ENCODE measurements around the gene PLPP2.

Gene PLPP2

GRCh38 chr19:294341-294945 lies 3.2 kb upstream of the PLPP2 start:
- Histone ChIP-seq H3K36me3 (ENCODE audit: control insufficient read depth in 5 of 5, insufficient read depth in 5 of 5, low read length in 5 of 5) (no peaks in the 10 kb centered on the region), H3K27ac (ENCODE audit: low read depth, low read length) (no peak overlapping the region), H3K9me3 (ENCODE audit: control insufficient read depth in 5 of 5, low read length in 5 of 5) (no peaks in the 10 kb centered on the region), H3K9ac (ENCODE audit: low read length in 5 of 5) (no peak overlapping the region), H3K4me1 (ENCODE audit: control insufficient read depth in 5 of 5, insufficient read depth in 5 of 5, low read length in 5 of 5) (peaks cover 0 to 41% (median 30%) of the 10 kb centered on the region in 5 donors), H3K27me3 (ENCODE audit: control insufficient read depth in 5 of 5, insufficient read depth in 4 of 5, low read length in 5 of 5) (peaks cover 40 to 48% (median 45%) of the 10 kb centered on the region in 5 donors), H3K4me3 (ENCODE audit: low read depth in 1 of 5, low read length in 5 of 5) (peak overlapping the region in 1 of 5 donors; percentile 26)

- H3K4me3 ChIP-seq (ENCODE audit: low read depth in 1 of 5, low read length in 5 of 5) = no peak overlapping the region
- H3K9me3 ChIP-seq (ENCODE audit: control insufficient read depth in 5 of 5, low read length in 5 of 5) = no peaks in the 10 kb centered on the region
- no peak overlapping the region for H3K27ac ChIP-seq (ENCODE audit: low read depth, low read length)
- no peak overlapping the region for H3K9ac ChIP-seq (ENCODE audit: low read length in 5 of 5)
- H3K4me1 ChIP-seq (ENCODE audit: control insufficient read depth in 5 of 5, insufficient read depth in 5 of 5, low read length in 5 of 5) = peaks cover 0 to 41% (median 30%) of the 10 kb centered on the region in 5 donors
- H3K36me3 ChIP-seq (ENCODE audit: control insufficient read depth in 5 of 5, insufficient read depth in 5 of 5, low read length in 5 of 5) = no peaks in the 10 kb centered on the region
- peaks cover 40 to 51% (median 46%) of the 10 kb centered on the region in 5 donors for H3K27me3 ChIP-seq (ENCODE audit: control insufficient read depth in 5 of 5, insufficient read depth in 4 of 5, low read length in 5 of 5)
Observed at GRCh38 chr19:293436-294110, 2.4 kb upstream of the PLPP2 start.

DNA sequence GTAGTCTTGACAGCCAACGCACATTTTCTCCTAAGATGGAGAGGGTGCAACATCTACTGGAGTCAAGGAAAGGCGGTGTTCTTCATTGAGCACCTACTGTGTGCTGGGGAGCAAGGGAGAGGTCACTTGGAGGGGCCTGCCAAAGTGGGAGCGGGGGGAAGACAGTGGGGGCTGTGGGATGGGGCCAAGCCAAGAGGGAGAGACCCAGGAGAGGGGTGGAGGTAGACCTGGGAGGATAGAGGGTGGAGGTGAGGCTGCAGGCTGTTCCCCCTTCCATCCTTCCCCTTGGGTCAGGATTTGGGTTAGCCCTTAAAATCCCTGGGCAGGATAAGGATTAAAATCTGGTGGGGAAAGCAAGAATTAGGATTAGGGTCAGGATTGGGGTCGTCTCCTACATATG lies 1.7 kb upstream of the PLPP2 start:
- Histone ChIP-seq H3K4me3 (ENCODE audit: low read depth in 1 of 5, low read length in 5 of 5) (no peak overlapping the region), H3K9me3 (ENCODE audit: control insufficient read depth in 5 of 5, low read length in 5 of 5) (no peaks in the 10 kb centered on the region), H3K36me3 (ENCODE audit: control insufficient read depth in 5 of 5, insufficient read depth in 5 of 5, low read length in 5 of 5) (no peaks in the 10 kb centered on the region), H3K27ac (ENCODE audit: low read depth, low read length) (no peak overlapping the region), H3K27me3 (ENCODE audit: control insufficient read depth in 5 of 5, insufficient read depth in 4 of 5, low read length in 5 of 5) (peaks cover 40 to 52% (median 46%) of the 10 kb centered on the region in 5 donors), H3K4me1 (ENCODE audit: control insufficient read depth in 5 of 5, insufficient read depth in 5 of 5, low read length in 5 of 5) (peaks cover 0 to 41% (median 30%) of the 10 kb centered on the region in 5 donors), H3K9ac (ENCODE audit: low read length in 5 of 5) (no peak overlapping the region)

- H3K4me3 ChIP-seq (ENCODE audit: low read depth in 1 of 5, low read length in 5 of 5) = no peak overlapping the region
- H3K27me3 ChIP-seq (ENCODE audit: control insufficient read depth in 5 of 5, insufficient read depth in 4 of 5, low read length in 5 of 5) = peaks cover 40 to 52% (median 46%) of the 10 kb centered on the region in 5 donors
- no peak overlapping the region for H3K27ac ChIP-seq (ENCODE audit: low read depth, low read length)
Observed at GRCh38 chr19:292281-292884, 1.2 kb upstream of the PLPP2 start.

GRCh38 chr19:291561-292280 lies 518 bp upstream of the PLPP2 start:
- peaks cover 40 to 54% (median 46%) of the 10 kb centered on the region in 5 donors for H3K27me3 ChIP-seq (ENCODE audit: control insufficient read depth in 5 of 5, insufficient read depth in 4 of 5, low read length in 5 of 5)
- H3K9ac ChIP-seq (ENCODE audit: low read length in 5 of 5) = no peak overlapping the region

More at GRCh38 chr19:292281-292884, 1.2 kb upstream of the PLPP2 start:
- H3K36me3 ChIP-seq (ENCODE audit: control insufficient read depth in 5 of 5, insufficient read depth in 5 of 5, low read length in 5 of 5) = no peaks in the 10 kb centered on the region
- no peaks in the 10 kb centered on the region for H3K9me3 ChIP-seq (ENCODE audit: control insufficient read depth in 5 of 5, low read length in 5 of 5)
- H3K9ac ChIP-seq (ENCODE audit: low read length in 5 of 5) = no peak overlapping the region
- H3K4me1 ChIP-seq (ENCODE audit: control insufficient read depth in 5 of 5, insufficient read depth in 5 of 5, low read length in 5 of 5) = peaks cover 0 to 41% (median 30%) of the 10 kb centered on the region in 5 donors

GRCh38 chr19:290372-291005 lies 714 bp downstream of the PLPP2 start:
- no peak overlapping the region for H3K27ac ChIP-seq (ENCODE audit: low read depth, low read length)
- no peaks in the 10 kb centered on the region for H3K9me3 ChIP-seq (ENCODE audit: control insufficient read depth in 5 of 5, low read length in 5 of 5)
- H3K9ac ChIP-seq (ENCODE audit: low read length in 5 of 5) = no peak overlapping the region
- peaks cover 40 to 54% (median 46%) of the 10 kb centered on the region in 5 donors for H3K27me3 ChIP-seq (ENCODE audit: control insufficient read depth in 5 of 5, insufficient read depth in 4 of 5, low read length in 5 of 5)
- H3K4me1 ChIP-seq (ENCODE audit: control insufficient read depth in 5 of 5, insufficient read depth in 5 of 5, low read length in 5 of 5) = peaks cover 0 to 30% (median 21%) of the 10 kb centered on the region in 5 donors
- H3K36me3 ChIP-seq (ENCODE audit: control insufficient read depth in 5 of 5, insufficient read depth in 5 of 5, low read length in 5 of 5) = no peaks in the 10 kb centered on the region
- H3K4me3 ChIP-seq (ENCODE audit: low read depth in 1 of 5, low read length in 5 of 5) = peak overlapping the region in 2 of 5 donors; percentile 49 to 58

More at GRCh38 chr19:291561-292280, 518 bp upstream of the PLPP2 start:
- Histone ChIP-seq H3K27ac (ENCODE audit: low read depth, low read length) (no peak overlapping the region), H3K36me3 (ENCODE audit: control insufficient read depth in 5 of 5, insufficient read depth in 5 of 5, low read length in 5 of 5) (no peaks in the 10 kb centered on the region), H3K4me1 (ENCODE audit: control insufficient read depth in 5 of 5, insufficient read depth in 5 of 5, low read length in 5 of 5) (peaks cover 0 to 41% (median 30%) of the 10 kb centered on the region in 5 donors), H3K4me3 (ENCODE audit: low read depth in 1 of 5, low read length in 5 of 5) (no peak overlapping the region), H3K9me3 (ENCODE audit: control insufficient read depth in 5 of 5, low read length in 5 of 5) (no peaks in the 10 kb centered on the region)

DNA sequence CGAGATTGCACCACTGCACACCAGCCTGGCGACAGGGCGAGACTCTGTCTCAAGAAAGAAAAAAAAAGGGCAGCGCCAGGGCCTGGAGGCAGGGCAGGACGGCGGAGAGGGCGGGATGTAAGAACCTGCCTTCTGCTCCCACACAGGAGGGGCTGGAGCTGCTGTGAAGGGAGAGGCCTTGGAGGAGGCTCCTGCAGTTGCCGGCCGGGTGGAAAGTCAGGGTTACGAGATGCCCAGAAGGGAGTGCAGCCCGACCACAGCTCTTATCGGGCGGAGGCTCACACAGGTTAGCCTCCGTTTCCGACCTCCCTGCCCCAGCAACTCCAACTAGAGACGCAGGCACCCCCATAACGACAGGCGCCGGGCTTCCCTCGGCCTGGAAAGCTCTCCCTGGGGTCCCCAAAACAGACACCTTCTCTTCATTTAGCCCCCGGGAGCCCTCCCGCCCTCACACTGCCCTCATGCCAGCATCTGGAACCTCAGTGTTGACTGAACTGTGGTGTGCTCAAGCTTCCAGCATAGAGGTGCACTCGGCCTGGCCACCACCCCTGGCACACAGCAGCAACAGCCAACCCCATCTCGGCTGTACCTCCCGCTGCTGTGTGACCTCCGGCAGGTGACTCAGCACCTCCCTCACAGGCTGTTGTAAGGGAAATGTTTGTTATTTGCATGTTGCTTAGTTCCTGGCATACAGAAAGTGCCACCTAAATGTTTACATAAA lies 1.4 kb downstream of the PLPP2 start:
- Histone ChIP-seq H3K36me3 (ENCODE audit: control insufficient read depth in 5 of 5, insufficient read depth in 5 of 5, low read length in 5 of 5) (no peaks in the 10 kb centered on the region), H3K27me3 (ENCODE audit: control insufficient read depth in 5 of 5, insufficient read depth in 4 of 5, low read length in 5 of 5) (peaks cover 40 to 53% (median 42%) of the 10 kb centered on the region in 5 donors), H3K27ac (ENCODE audit: low read depth, low read length) (no peak overlapping the region), H3K4me1 (ENCODE audit: control insufficient read depth in 5 of 5, insufficient read depth in 5 of 5, low read length in 5 of 5) (peaks cover 0 to 23% (median 15%) of the 10 kb centered on the region in 5 donors), H3K4me3 (ENCODE audit: low read depth in 1 of 5, low read length in 5 of 5) (no peak overlapping the region), H3K9me3 (ENCODE audit: control insufficient read depth in 5 of 5, low read length in 5 of 5) (no peaks in the 10 kb centered on the region), H3K9ac (ENCODE audit: low read length in 5 of 5) (no peak overlapping the region)

DNA sequence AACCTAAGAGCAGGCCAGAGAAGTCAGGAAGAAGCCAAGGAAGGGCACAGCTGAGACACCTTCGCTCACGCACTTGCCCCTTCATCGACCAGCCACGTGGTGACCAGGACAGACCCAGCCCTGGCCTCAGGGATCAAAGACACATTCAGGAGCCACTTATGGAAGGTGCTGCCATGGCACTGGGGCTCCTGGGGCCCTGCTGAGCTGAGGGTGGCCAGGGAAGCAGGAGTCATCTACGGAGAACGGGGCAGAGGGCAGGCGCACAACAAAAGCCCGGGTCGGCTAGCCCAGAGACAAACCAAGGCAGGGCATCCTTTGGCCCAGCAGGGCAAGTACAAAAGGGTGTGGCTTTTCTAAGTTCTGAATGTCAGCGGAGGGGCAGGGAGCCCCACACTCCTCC lies 2.3 kb downstream of the PLPP2 start:
- Histone ChIP-seq H3K27ac (ENCODE audit: low read depth, low read length) (no peak overlapping the region), H3K4me1 (ENCODE audit: control insufficient read depth in 5 of 5, insufficient read depth in 5 of 5, low read length in 5 of 5) (peaks cover 0 to 16% (median 8%) of the 10 kb centered on the region in 5 donors), H3K36me3 (ENCODE audit: control insufficient read depth in 5 of 5, insufficient read depth in 5 of 5, low read length in 5 of 5) (no peaks in the 10 kb centered on the region), H3K9ac (ENCODE audit: low read length in 5 of 5) (no peak overlapping the region), H3K4me3 (ENCODE audit: low read depth in 1 of 5, low read length in 5 of 5) (no peak overlapping the region), H3K9me3 (ENCODE audit: control insufficient read depth in 5 of 5, low read length in 5 of 5) (no peaks in the 10 kb centered on the region), H3K27me3 (ENCODE audit: control insufficient read depth in 5 of 5, insufficient read depth in 4 of 5, low read length in 5 of 5) (peaks cover 32 to 44% (median 33%) of the 10 kb centered on the region in 5 donors)

DNA sequence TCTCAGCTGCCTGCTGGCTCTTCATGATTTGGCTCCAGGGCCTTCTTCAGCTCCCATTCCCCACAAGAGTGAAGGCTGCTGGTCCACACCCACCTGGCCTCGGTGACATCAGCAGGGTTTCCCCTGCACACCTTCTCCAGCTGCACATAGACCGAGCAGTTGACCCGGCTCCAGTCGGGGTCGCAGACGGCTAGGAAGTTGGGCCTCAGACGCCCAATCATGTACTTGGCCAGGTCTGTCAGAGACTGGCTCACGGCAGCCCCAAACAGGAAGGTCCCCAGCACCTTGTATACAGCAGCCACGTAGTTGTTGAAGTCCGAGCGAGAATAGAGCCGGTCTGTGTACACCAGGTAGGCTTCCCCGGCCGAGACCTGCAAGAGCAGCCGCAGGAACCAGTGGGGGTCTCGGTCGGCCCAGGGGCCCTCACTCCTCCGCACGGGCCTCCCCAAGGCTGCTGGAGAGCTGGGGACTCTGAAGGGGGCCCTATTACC lies 3.8 kb downstream of the PLPP2 start:
- no peak overlapping the region for H3K9ac ChIP-seq (ENCODE audit: low read length in 5 of 5)
- peaks cover 18 to 29% (median 21%) of the 10 kb centered on the region in 5 donors for H3K27me3 ChIP-seq (ENCODE audit: control insufficient read depth in 5 of 5, insufficient read depth in 4 of 5, low read length in 5 of 5)
- peaks cover 0 to 16% (median 8%) of the 10 kb centered on the region in 5 donors for H3K4me1 ChIP-seq (ENCODE audit: control insufficient read depth in 5 of 5, insufficient read depth in 5 of 5, low read length in 5 of 5)
- no peak overlapping the region for H3K27ac ChIP-seq (ENCODE audit: low read depth, low read length)
- H3K36me3 ChIP-seq (ENCODE audit: control insufficient read depth in 5 of 5, insufficient read depth in 5 of 5, low read length in 5 of 5) = no peaks in the 10 kb centered on the region
- H3K9me3 ChIP-seq (ENCODE audit: control insufficient read depth in 5 of 5, low read length in 5 of 5) = no peaks in the 10 kb centered on the region
- no peak overlapping the region for H3K4me3 ChIP-seq (ENCODE audit: low read depth in 1 of 5, low read length in 5 of 5)

Data from subcutaneous abdominal adipose tissue (tissue), 5 donors.